A673 (cell line): Measurements from ENCODE around the gene NFIB.

Experiments used
- CTCF ChIP-seq: fragments of 300-800, 200-600 bp; sonication (generic); conservative IDR thresholded peaks from 2 replicates; pipeline ENCODE4 v1.5.1; 2017; ENCODE audit warnings: low read depth, mild to moderate bottlenecking, antibody characterized with exemption, low read length, moderate library complexity, mixed read lengths
- EZH2 ChIP-seq: fragments of 200-600 bp; sonication (generic); IDR thresholded peaks from 2 replicates; pipeline ENCODE4 v1.6.1; 2017; ENCODE audit warnings: borderline replicate concordance, low read depth, mild to moderate bottlenecking, mixed read lengths, antibody characterized with exemption, low read length; ENCODE audit not compliant: poor library complexity, severe bottlenecking

- no peak for TF ChIP-seq CTCF
- no peak for TF ChIP-seq EZH2
Observed at GRCh38 chr9:14343261-14344031, 29.5 kb upstream of the NFIB start.
